GM19099 (cell line): ENCODE measurements around the gene FJX1.

ENCODE experiments used
- POLR2A ChIP-seq: IDR thresholded peaks from 3 replicates; pipeline ENCODE4 v1.6.1; 2011; ENCODE audit warnings: low read depth; ENCODE audit not compliant: insufficient read length; ENCODE audit errors: extremely low read depth

FJX1 gene

GRCh38 chr11:35617687-35618496 lies at the start of gene FJX1:
Gene FJX1, plus strand, starts transcription at chr11:35618460. Its CDS starts 177 bp downstream, at chr11:35618637.
- TF ChIP-seq POLR2A: no peak

- no peak for TF ChIP-seq POLR2A
Measured at GRCh38 chr11:35571696-35572095, 46.6 kb upstream of the FJX1 start.

DNA sequence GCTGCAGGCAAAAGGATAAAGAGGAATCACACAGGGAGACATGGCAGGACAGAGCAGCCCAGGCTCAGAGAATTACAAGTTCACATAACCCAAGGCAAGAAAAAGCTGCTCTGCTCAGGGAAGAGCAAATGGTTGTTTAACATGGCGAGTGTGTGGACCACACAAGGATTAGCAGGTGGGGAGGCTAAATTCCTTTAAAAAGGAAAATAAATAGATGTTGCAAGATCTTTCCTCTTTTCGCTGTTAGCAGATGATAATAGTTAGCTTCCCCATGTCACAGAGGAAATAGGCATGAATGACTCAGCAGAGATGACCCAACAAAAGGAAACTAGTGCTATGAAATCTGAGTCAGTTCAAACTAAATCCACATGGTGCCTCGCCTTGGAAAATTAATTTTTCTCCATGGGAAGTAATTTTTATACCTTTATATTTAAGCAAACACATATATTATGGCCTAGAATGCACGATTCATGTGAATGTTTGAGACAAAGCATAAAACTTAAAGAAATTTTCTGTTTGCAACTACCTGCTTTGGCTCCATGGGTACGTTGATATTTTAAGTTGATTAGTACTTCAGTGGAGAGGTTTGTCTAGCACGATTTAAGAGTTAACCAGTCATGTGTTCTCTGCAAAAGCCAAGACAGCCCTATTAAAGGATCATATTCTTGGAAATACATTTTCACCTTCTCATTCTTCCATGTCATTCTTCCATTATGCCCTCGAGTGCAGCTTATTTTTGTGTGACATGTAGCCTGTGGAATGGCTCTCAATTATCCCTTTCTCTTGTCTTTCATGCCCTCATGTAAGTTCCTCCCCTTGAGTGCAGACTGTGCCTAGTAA lies 38.5 kb upstream of the FJX1 start:
- no peak for TF ChIP-seq POLR2A

DNA sequence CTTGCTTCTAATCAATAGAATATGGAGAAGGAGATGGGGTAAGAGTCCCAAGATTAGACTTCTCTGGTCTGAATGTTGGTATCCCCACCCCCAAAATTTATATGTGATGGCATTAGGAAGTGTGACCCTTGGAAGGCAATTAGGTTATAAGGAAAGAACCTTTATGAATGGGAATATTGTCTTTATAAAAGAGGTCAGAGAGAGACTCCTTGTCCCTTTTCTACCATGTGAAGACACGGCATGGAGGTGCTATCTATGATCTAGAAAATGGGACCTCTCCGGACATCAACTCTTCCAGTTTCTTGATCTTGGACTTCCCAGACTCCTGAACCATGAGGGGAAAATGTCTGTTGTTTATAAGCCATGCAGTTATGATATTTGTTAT lies 37.9 kb upstream of the FJX1 start:
- TF ChIP-seq POLR2A: no peak

GRCh38 chr11:35582033-35582432 lies 36.2 kb upstream of the FJX1 start:
- no peak for TF ChIP-seq POLR2A

GRCh38 chr11:35583126-35583525 lies 35.1 kb upstream of the FJX1 start:
- no peak for TF ChIP-seq POLR2A

DNA sequence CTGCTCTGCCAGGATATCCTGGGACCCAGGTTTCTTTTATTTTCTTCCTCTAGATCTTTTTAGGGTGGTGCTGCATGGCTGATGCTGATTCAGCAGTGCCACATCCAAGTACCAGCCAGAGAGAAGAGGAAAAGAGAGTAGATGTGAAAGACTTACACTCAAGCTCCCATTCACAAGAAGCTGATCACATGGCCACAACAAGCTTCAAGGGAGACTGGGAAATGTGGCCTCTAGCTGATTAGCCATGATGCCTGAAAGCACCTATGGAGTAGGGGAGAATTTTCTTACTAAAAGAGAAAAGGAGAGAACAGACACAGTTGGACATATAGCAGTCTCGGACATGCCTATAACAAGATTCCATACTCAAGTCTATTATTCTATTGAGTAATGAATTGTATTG lies 34.4 kb upstream of the FJX1 start:
- TF ChIP-seq POLR2A: no peak

DNA sequence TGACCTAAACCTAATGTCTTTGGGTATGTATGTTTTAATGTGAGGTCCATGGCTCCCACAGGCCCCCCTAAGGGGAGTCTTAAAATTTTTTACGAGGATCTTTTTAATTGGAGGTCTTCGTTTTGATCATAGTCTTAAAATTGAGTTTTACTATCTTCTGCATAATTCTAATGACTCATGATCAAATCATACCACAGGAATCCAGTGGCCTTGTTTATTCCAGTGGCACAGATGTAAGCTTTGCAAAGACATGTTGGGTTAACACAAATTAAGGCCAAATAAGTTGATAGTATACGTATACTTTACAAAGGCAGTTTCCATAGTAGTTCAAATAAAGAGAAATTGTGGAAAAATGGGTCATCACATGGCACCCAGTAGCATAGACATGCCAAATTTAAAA lies 33.9 kb upstream of the FJX1 start:
- no peak for TF ChIP-seq POLR2A

DNA sequence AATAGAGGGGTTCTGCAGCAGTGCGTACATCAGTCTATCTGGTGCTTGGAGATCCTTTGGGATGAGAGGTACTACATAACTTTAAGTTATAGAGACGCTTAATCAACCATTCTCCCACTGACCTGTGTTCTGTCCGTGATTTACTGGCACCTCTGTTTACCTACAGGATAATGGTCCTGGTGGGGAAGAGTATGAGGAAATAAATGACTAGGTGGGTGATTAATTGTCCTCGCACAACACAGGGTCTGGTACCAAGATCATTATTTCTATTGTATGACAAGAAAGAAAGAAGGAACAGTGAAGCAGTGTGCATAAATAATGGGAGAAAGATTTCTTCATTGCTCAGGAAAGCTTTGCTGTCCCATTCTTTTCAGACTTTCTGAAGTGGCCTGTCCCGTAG lies 32.8 kb upstream of the FJX1 start:
- TF ChIP-seq POLR2A: no peak

DNA sequence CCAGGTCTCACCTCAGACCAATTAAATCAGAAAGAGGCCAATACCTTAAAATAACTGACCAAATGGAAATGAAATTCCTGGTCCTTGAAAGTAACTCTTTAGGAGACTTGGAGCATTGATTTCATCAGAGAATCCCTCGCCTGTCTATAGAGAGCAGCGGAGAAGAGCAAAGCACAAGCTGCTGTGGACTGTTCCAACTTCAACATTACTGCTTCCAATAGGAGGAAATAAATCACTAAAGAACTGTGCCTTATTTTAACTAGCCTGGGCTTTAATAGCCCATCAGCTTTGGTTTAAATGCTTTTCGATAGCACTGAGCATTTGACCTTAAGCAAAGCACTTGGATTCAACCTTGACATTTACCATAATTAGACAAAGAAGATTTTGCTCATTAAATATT lies 32.0 kb upstream of the FJX1 start:
- no peak for TF ChIP-seq POLR2A

- no peak for TF ChIP-seq POLR2A
Measured at GRCh38 chr11:35587972-35588371, 30.3 kb upstream of the FJX1 start.

DNA sequence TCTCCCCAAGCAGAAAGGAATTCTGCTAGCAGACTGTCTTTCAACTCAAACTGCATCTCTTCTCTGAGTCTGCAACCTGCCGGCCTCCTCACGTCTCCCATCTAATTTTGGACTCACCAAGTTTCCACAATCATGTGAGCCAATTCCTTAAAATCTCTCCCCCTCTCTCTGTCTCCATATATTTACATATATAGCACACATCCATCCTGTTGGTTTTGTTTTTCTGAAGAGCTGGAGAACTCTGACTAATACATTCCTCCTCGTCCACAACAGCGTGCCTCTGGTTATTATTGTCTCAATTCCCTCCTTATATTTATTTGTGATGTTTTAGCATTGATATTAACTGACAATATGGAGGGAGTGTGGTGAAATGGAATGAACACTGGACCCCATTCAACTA lies 29.6 kb upstream of the FJX1 start:
- no peak for TF ChIP-seq POLR2A

DNA sequence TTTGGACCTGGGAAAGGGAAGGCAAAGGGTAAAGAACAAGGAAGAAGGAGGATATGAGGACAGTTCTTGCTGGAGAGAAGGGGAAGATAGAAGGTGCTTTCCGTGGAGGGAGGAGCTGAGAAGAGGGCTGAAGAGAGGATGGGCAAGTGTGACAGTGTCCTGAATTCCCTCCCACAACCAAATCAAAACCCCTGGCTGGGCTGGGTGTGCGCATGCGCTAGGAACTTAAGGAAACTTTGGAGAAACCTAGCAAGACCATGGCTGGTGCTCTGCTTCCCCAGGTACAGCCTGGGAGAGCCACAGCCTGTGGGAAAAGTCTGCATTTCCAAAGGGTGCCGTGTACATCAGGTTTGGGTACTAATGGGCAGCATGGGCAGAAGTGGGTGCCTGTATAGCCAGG lies 29.0 kb upstream of the FJX1 start:
- TF ChIP-seq POLR2A: no peak

DNA sequence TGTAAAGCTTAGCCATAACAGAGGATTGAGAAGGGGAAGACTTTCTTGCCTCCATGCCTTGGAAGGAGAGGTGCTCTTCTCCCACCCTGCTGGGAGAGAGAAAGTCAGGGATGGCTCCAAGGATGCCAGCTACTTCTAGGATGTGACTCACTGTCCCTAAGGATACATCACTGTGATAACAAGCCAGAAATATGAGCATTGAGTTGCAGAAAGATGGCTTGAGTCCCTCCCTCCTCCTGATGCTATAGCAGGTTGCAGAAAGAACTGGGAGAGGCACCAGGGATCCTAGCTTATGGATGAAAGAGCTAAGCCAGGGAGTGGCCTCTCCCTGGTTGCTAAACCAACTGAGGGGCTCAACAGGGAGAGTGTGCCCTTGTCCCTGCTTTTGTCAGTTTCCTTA lies 27.8 kb upstream of the FJX1 start:
- TF ChIP-seq POLR2A: no peak

DNA sequence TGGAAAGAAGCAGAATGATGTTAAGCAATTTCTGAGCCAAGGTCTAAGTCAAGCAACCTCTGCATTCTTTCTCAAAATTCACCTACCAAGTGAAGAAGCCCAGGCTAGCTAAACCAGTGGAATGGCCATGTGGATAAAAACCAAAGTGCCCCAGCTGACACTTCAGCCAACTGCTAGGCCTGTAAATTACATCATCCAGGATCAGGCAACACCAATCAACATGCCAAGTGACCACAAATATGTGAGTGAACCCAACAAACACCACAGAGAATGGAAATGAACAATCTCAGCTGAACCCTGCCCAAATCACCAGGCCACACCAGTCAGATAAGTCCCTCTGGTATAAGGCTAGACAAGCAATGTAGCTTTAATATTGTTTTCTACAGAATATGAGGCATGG lies 25.1 kb upstream of the FJX1 start:
- TF ChIP-seq POLR2A: no peak

DNA sequence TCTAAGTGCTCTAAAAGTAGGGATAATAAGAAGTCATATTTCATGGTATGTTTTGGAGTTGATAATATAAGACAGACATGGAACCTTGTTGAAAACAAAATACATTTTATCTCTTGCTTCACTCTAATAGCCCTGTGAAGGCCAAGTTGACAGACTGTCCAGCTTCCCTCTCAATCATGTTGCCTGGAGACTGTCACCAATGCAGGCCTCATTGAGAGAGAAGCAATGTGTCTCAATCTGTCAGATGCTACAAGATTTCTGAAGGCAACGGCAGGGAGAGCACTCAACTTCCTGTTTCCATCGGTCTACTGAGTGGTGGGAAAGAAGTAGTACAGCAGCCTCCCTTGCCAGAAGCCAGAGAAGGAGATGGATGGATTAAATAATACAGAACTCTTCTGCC lies 23.6 kb upstream of the FJX1 start:
- TF ChIP-seq POLR2A: no peak
